GM12878 (cell line): ENCODE data around the gene SYNPR. TPM values are rescaled to one million over a fixed set of nuclear protein-coding genes. Genes with fewer than 3 reads are reported as not detected.

Experiments used
- ATAC-seq: fragments of 200-7000 bp; cut with Tn5 transposase; 3 replicates; pipeline ENCODE4 v1.9.1; 2020; ENCODE audit warnings: mild to moderate bottlenecking, moderate library complexity
- BruUV-seq: library from RNA; stranded (reverse); fragments of 400-500 nt; replicated peaks from 2 replicates; lab custom pipeline; 2021; lab: Mats Ljungman, UMichigan
- CTCF ChIA-PET: fragments of 300-600 bp; sonication (Branson Sonifier 250); formaldehyde crosslinking; extraction: SDS; loops from one replicate; lab custom pipeline; 2021; ENCODE audit warnings: inconsistent platforms; lab: Yijun Ruan, JAX
- POLR2A ChIA-PET: fragments of 350-600 bp; formaldehyde crosslinking; extraction: SDS; loops from one replicate; lab custom pipeline; 2021; ENCODE audit warnings: inconsistent platforms; lab: Charles Lee
- RAD21 ChIA-PET: fragments of 300-600 bp; sonication (Branson Sonifier 250); formaldehyde crosslinking; loops from one replicate; lab custom pipeline; 2023; ENCODE audit warnings: antibody characterized with exemption; ENCODE audit not compliant: unreplicated experiment; lab: Charles Lee
- SMC1A ChIA-PET: fragments of 300-600 bp; sonication (Branson Sonifier 250); formaldehyde crosslinking; loops from one replicate; lab custom pipeline; 2023; ENCODE audit not compliant: unreplicated experiment, uncharacterized antibody; lab: Charles Lee
- DNase-seq: peaks from one replicate; pipeline ENCODE4 v3.0.0-alpha.2; 2011; ENCODE audit warnings: low read depth, low spot score
- FAIRE-seq: peaks from 3 replicates; lab custom pipeline; 2011; peaks lifted over from hg19 to GRCh38; lab: Jason Lieb, UNC
- H2AFZ ChIP-seq: 2 replicates; pipeline ENCODE4 v1.6.0; 2011; ENCODE audit warnings: low read depth, low read length, control low read depth; ENCODE audit not compliant: control insufficient read depth
- H3K27ac ChIP-seq: 2 replicates; pipeline ENCODE4 v1.5.1; 2011; ENCODE audit warnings: control low read depth; ENCODE audit not compliant: control insufficient read depth, insufficient read depth
- H3K27me3 ChIP-seq, 2 experiments: replicated peaks in 1 of 2; 2 replicates each; pipeline versions ENCODE4 v1.6.0 to v1.6.1; 2011; ENCODE audit warnings: low read length in 1 of 2; ENCODE audit not compliant: control insufficient read depth in 2 of 2, insufficient read depth in 2 of 2
- H3K36me3 ChIP-seq, 2 experiments: 2 replicates each; pipeline ENCODE4 v1.5.1; 2011; ENCODE audit warnings: low read length in 1 of 2; ENCODE audit not compliant: control insufficient read depth in 2 of 2, insufficient read depth in 2 of 2
- H3K4me1 ChIP-seq: 2 replicates; pipeline ENCODE4 v1.6.1; 2011; ENCODE audit warnings: mild to moderate bottlenecking, low read length, moderate library complexity, mixed read lengths; ENCODE audit not compliant: control insufficient read depth, insufficient read depth
- H3K4me2 ChIP-seq: 2 replicates; pipeline ENCODE4 v1.6.0; 2011; ENCODE audit warnings: control low read depth; ENCODE audit not compliant: control insufficient read depth, insufficient read depth
- H3K4me3 ChIP-seq: fragments of 200-600 bp; sonication (generic); 2 replicates; pipeline ENCODE4 v1.5.1; 2016
- H3K79me2 ChIP-seq: 2 replicates; pipeline ENCODE4 v1.6.0; 2011; ENCODE audit warnings: low read length; ENCODE audit not compliant: control insufficient read depth, insufficient read depth
- H3K9ac ChIP-seq: 2 replicates; pipeline ENCODE4 v1.8.0; 2011; ENCODE audit warnings: low read length, control low read depth, mixed read lengths; ENCODE audit not compliant: control insufficient read depth, insufficient read depth
- H3K9me3 ChIP-seq: replicated peaks from 3 replicates; pipeline ENCODE4 v1.5.1; 2011; ENCODE audit warnings: mild to moderate bottlenecking, low read length; ENCODE audit not compliant: control insufficient read depth, insufficient read depth
- H4K20me1 ChIP-seq: 2 replicates; pipeline ENCODE4 v1.6.0; 2011; ENCODE audit not compliant: control insufficient read depth, insufficient read depth
- BCL11A ChIP-seq: IDR thresholded peaks from 2 replicates; pipeline ENCODE4 v1.6.1; 2011; ENCODE audit warnings: low read depth, low read length
- BCLAF1 ChIP-seq: fragments of 450-650 bp; IDR thresholded peaks from 2 replicates; pipeline ENCODE4 v1.6.1; 2017; ENCODE audit warnings: antibody characterized with exemption, mild to moderate bottlenecking, moderate library complexity
- KDM1A ChIP-seq: fragments of 200-600 bp; sonication (generic); IDR thresholded peaks from 2 replicates; pipeline ENCODE4 v1.6.1; 2016; ENCODE audit warnings: borderline replicate concordance
- MTA3 ChIP-seq: IDR thresholded peaks from 2 replicates; pipeline ENCODE4 v1.6.1; 2012; ENCODE audit warnings: low read length, inconsistent platforms, borderline replicate concordance
- PAX8 ChIP-seq: fragments of 450-650 bp; IDR thresholded peaks from 2 replicates; pipeline ENCODE4 v1.6.1; 2017; ENCODE audit warnings: mild to moderate bottlenecking, moderate library complexity
- RB1 ChIP-seq: fragments of 450-650 bp; formaldehyde crosslinking; IDR thresholded peaks from 2 replicates; pipeline ENCODE4 v1.6.1; 2017; ENCODE audit warnings: mild to moderate bottlenecking, borderline replicate concordance
- RFX5 ChIP-seq: IDR thresholded peaks from 2 replicates; pipeline ENCODE4 v1.6.1; 2011; ENCODE audit warnings: low read depth, low read length, improper control_type of control experiment
- SIN3A ChIP-seq: IDR thresholded peaks from 2 replicates; pipeline ENCODE4 v1.6.1; 2012; ENCODE audit warnings: low read depth, low read length, improper control_type of control experiment
- SMAD1 ChIP-seq: fragments of 450-650 bp; IDR thresholded peaks from 2 replicates; pipeline ENCODE4 v1.6.1; 2018; ENCODE audit warnings: mild to moderate bottlenecking, low read depth; ENCODE audit not compliant: partially characterized antibody
- TCF12 ChIP-seq: IDR thresholded peaks from 2 replicates; pipeline ENCODE4 v1.6.1; 2011; ENCODE audit warnings: low read depth, mild to moderate bottlenecking, low read length
- YY1 ChIP-seq: IDR thresholded peaks from 2 replicates; pipeline ENCODE4 v1.6.1; 2011; ENCODE audit warnings: low read depth, mild to moderate bottlenecking, low read length
- WGBS: methylation state at CpG from one replicate; pipeline ENCODE4 v1.1.6; 2016; ENCODE audit warnings: low lambda C conversion rate; ENCODE audit not compliant: insufficient replicate concordance, insufficient coverage; ENCODE audit errors: missing lambda C conversion rate; 5-methylcytosine and 5-hydroxymethylcytosine counted together
- in situ Hi-C: fragments of 300-500 bp; cut with MboI; formaldehyde crosslinking; loops from 9 replicates; pipeline ENCODE4 v1.14.3; 2018; ENCODE audit warnings: mixed read lengths
- intact Hi-C: fragments of 100-400 bp; cut with micrococcal nuclease; formaldehyde crosslinking; loops from one replicate; pipeline ENCODE4 v1.14.2; 2022; ENCODE audit not compliant: unreplicated experiment
- polyA plus RNA-seq, 11 experiments: library from polyadenylated mRNA; depleted of rRNA in 4 of 11; unstranded in 6 of 11; stranded (reverse) in 5 of 11; fragments of >200 nt; fragmentation: Nextera tagmentation in 4 of 11; fragmentation: Illumina TruSeq in 1 of 11; extraction: Ambion mirVana in 4 of 11; extraction: Trizol in 1 of 11; gene quantifications; 1 replicate in 1 of 11; 2 replicates in 10 of 11; pipeline versions ENCODE4 v1.2.1 to v1.2.3, GENCODE V29; 2011 to 2016; ENCODE audit warnings: inconsistent platforms in 2 of 11, missing spikeins in 2 of 11, low read depth in 1 of 11
- total RNA-seq, 4 experiments: library from RNA; depleted of rRNA in 3 of 4; stranded (reverse); fragments of >200 nt in 3 of 4; fragmentation: Illumina TruSeq in 1 of 4; extraction: Trizol in 1 of 4; gene quantifications; 2 replicates each; pipeline versions ENCODE4 v1.2.1 to v1.2.3, GENCODE V29; 2013 to 2021
- TF ChIP-seq, protein P1 (sequence below): IDR thresholded peaks from 2 replicates; pipeline ENCODE4 v1.6.1; 2012; ENCODE audit warnings: improper control_type of control experiment, low read depth, low read length; ENCODE audit not compliant: insufficient replicate concordance

SYNPR gene
- total and polyA plus RNA-seq, 10 of the 15 experiments (the other 5 are each of a cell fraction or from before 2014, with no cell fraction given) = not detected

DNA sequence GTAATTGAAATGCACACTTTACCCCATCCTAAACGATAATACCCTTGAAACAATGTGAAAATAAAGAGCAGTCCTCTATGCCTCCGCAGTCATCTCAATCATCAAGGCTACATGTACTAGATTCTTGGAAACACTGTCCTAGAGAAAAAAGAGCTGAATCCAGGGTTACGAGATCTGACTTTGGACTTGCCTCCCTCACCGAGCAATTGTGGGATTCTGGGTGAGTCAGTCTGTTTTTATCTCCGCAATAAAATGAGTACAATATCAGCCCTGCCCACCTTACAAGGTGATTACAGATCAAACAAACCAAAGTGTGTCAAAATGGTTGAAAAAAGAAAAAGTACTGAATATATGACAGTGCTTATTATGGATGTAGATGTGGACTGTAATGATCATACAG lies 222.1 kb downstream of the SYNPR start:
- H4K20me1 ChIP-seq = no peaks in the 10 kb centered on the region
- CTCF ChIA-PET = no interaction called here
- RAD21 ChIA-PET = no interaction called here
- POLR2A ChIA-PET = no interaction called here
- SMC1A ChIA-PET = no interaction called here
- no peak overlapping the region for H3K27ac ChIP-seq
- no peak for DNase-seq
- no peaks in the 10 kb centered on the region for H3K9me3 ChIP-seq
- H3K36me3 ChIP-seq = no peaks in the 10 kb centered on the region
- no peaks in the 10 kb centered on the region for H3K79me2 ChIP-seq
- H3K4me3 ChIP-seq = no peak overlapping the region
- H3K4me1 ChIP-seq = no peaks in the 10 kb centered on the region
- no peak overlapping the region for H3K9ac ChIP-seq
- H2AFZ ChIP-seq = no peak overlapping the region
- no peak for TF ChIP-seq TCF12
- TF ChIP-seq SMAD1 = no peak
- TF ChIP-seq, protein P1, sequence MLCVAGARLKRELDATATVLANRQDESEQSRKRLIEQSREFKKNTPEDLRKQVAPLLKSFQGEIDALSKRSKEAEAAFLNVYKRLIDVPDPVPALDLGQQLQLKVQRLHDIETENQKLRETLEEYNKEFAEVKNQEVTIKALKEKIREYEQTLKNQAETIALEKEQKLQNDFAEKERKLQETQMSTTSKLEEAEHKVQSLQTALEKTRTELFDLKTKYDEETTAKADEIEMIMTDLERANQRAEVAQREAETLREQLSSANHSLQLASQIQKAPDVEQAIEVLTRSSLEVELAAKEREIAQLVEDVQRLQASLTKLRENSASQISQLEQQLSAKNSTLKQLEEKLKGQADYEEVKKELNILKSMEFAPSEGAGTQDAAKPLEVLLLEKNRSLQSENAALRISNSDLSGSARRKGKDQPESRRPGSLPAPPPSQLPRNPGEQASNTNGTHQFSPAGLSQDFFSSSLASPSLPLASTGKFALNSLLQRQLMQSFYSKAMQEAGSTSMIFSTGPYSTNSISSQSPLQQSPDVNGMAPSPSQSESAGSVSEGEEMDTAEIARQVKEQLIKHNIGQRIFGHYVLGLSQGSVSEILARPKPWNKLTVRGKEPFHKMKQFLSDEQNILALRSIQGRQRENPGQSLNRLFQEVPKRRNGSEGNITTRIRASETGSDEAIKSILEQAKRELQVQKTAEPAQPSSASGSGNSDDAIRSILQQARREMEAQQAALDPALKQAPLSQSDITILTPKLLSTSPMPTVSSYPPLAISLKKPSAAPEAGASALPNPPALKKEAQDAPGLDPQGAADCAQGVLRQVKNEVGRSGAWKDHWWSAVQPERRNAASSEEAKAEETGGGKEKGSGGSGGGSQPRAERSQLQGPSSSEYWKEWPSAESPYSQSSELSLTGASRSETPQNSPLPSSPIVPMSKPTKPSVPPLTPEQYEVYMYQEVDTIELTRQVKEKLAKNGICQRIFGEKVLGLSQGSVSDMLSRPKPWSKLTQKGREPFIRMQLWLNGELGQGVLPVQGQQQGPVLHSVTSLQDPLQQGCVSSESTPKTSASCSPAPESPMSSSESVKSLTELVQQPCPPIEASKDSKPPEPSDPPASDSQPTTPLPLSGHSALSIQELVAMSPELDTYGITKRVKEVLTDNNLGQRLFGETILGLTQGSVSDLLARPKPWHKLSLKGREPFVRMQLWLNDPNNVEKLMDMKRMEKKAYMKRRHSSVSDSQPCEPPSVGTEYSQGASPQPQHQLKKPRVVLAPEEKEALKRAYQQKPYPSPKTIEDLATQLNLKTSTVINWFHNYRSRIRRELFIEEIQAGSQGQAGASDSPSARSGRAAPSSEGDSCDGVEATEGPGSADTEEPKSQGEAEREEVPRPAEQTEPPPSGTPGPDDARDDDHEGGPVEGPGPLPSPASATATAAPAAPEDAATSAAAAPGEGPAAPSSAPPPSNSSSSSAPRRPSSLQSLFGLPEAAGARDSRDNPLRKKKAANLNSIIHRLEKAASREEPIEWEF = no peak
- TF ChIP-seq PAX8 = no peak
- no peak for TF ChIP-seq SIN3A
- TF ChIP-seq YY1 = no peak
- TF ChIP-seq RB1 = no peak
- no peak for TF ChIP-seq BCL11A
- no peak for TF ChIP-seq MTA3
- TF ChIP-seq RFX5 = no peak
- no peak for TF ChIP-seq BCLAF1
- no peak for TF ChIP-seq KDM1A
- TF ChIP-seq, all 136 proteins: peak for 0
- 26% methylated on average over 5 of the region's 5 CpGs for WGBS
- Histone ChIP-seq H3K27me3 (no peaks in the 10 kb centered on the region), H3K4me2 (no peak overlapping the region)
- no TSS peak for BruUV-seq
- intact Hi-C loops = no loop called here
- ATAC-seq (no peak), FAIRE-seq (no peak)
- in situ Hi-C loops = no loop called here
